Heart right ventricle (tissue), 16 donors: Measurements from ENCODE around the gene KRTAP4-11. TPM values are rescaled to one million over a fixed set of nuclear protein-coding genes. Genes with fewer than 3 reads are reported as not detected.
"Not testable (repeated sequence)": the region's sequence is repeated elsewhere in the genome, so short reads cannot be mapped to it uniquely, and the experiment has no call there.

Experiments used
- ATAC-seq, 8 donors: fragments of 200-7000 bp; cut with Tn5 transposase; one replicate each; pipeline ENCODE4 v1.9.1; 2020; ENCODE audit warnings: mild to moderate bottlenecking in 8 of 8, moderate library complexity in 8 of 8, moderate number of reproducible peaks in 1 of 8
- DNase-seq, 2 donors: peaks; one replicate each; pipeline ENCODE4 v3.0.0-alpha.2; 2020
- H3K27ac ChIP-seq, 10 donors: fragments of 200-600 bp; sonication (generic) in 2 of 10; one replicate each; pipeline versions ENCODE4 v1.5.0 to v1.8.0; 2020 to 2022; ENCODE audit warnings: mild to moderate bottlenecking in 3 of 10
- H3K27me3 ChIP-seq, 7 donors: fragments of 200-600 bp; one replicate each; pipeline ENCODE4 v1.8.0; 2021 to 2022; ENCODE audit warnings: mild to moderate bottlenecking in 2 of 7
- H3K36me3 ChIP-seq, 9 donors: fragments of 200-600 bp; sonication (generic) in 1 of 9; one replicate each; pipeline versions ENCODE4 v1.5.0 to v1.8.0; 2020 to 2022; ENCODE audit warnings: mild to moderate bottlenecking in 2 of 9
- H3K4me1 ChIP-seq, 9 donors: fragments of 200-600 bp; sonication (generic) in 1 of 9; one replicate each; pipeline versions ENCODE4 v1.5.0 to v1.8.0; 2020 to 2022; ENCODE audit warnings: mild to moderate bottlenecking in 4 of 9
- H3K4me3 ChIP-seq, 10 donors: fragments of 200-600 bp; sonication (generic) in 2 of 10; one replicate each; pipeline versions ENCODE4 v1.5.0 to v1.8.0; 2020 to 2022; ENCODE audit warnings: mild to moderate bottlenecking in 7 of 10, moderate library complexity in 2 of 10
- H3K9me3 ChIP-seq, 11 donors: fragments of 200-600 bp in 10 of 11; sonication (generic) in 2 of 11; one replicate each; pipeline versions ENCODE4 v1.5.0 to v1.8.0; 2013 to 2022; ENCODE audit warnings: mild to moderate bottlenecking in 2 of 11, control low read depth in 1 of 11, moderate library complexity in 1 of 11
- CTCF ChIP-seq, 9 donors: fragments of 200-600 bp; sonication (generic) in 2 of 9; IDR thresholded peaks; one replicate each; pipeline versions ENCODE4 v1.5.0 to v1.8.0; 2021 to 2022; ENCODE audit warnings: antibody characterized with exemption in 9 of 9, mild to moderate bottlenecking in 5 of 9, moderate library complexity in 1 of 9
- WGBS, 2 donors: extraction: QIAGEN DNeasy Blood & Tissue Kit; methylation state at CpG; one replicate each; pipeline ENCODE4 v1.1.7; 2013; ENCODE audit warnings: inconsistent platforms in 1 of 2; 5-methylcytosine and 5-hydroxymethylcytosine counted together
- intact Hi-C, 10 donors: fragments of 100-400 bp; cut with DNase I; formaldehyde crosslinking; loops; one replicate each; pipeline versions ENCODE4 v1.11.1 to v1.14.2; 2022
- polyA plus RNA-seq, 2 donors: library from polyadenylated mRNA; stranded (reverse); fragments of 200-250 nt; gene quantifications; one replicate each; pipeline ENCODE4 v1.2.3, GENCODE V29; 2013
- total RNA-seq, 10 donors: library from RNA; stranded (reverse); fragmentation: NEBNext Ultra II Directional in 3 of 10; extraction: Animal tissue kit (Norgen Biotek cat#: 25700) in 3 of 10; gene quantifications; one replicate each; pipeline versions ENCODE4 v1.2.1 to v1.2.4, GENCODE V29; 2021 to 2023
- donor health status: Arrhythmogenic right ventricular cardiomyopathy.
- donor health status: ischemic (EF 13 %, LVEDD 7.1; RV severe dilation, severe dysfunction).
- donor health status: healthy with polysubstance abuse.
- donor health status: DM: no; HTN: yes; CAD: no.
- donor health status: DM: no; HTN: no; CAD: no.
- donor health status: ischemic (EF 25% LVEDD 6.9; RV normal size, moderate dysfunction).
- donor health status: ischemic (EF 25% LVEDD 5.7; RV mildly dilated, moderate dysfunction).
- donor health status: healthy.
- donor health status: DM: yes; HTN: yes; CAD: no.
- donor health status: Ischemic cardiomyopathy.
- donor health status: ischemic (EF 35%, LVEDD 5.7; RV mildly dilated, moderate dysfunction).
- donor health status: nonischemic (EF 11% LVEDD 7.7; RV severe dilation, severe dysfunction).
- donor health status: DM: yes; HTN: yes; CAD: no.
- donor health status: PGD.
- donor health status: ischemic (EF 29% LVEDD 5.4; RV normal size, mild dysfunction).
- donor health status: nonischemic (EF 23%, LVEDD 6.1; RV moderate dilation, normal function).

Gene KRTAP4-11
- total and polyA plus RNA-seq, 12 donors: not detected

- DNase-seq (no peak), ATAC-seq (no peak)
- Histone ChIP-seq H3K9me3 (no peaks in the 10 kb centered on the region), H3K27ac (no peak overlapping the region), H3K36me3 (no peaks in the 10 kb centered on the region), H3K27me3 (peaks cover 0 to 31% (median 8%) of the 10 kb centered on the region in 7 donors), H3K4me1 (no peaks in the 10 kb centered on the region), H3K4me3 (no peak overlapping the region)
- WGBS, 2 donors: 83 to 89% methylated on average over 2 of the region's 2 CpGs
- TF ChIP-seq CTCF (IDR thresholded peaks at IDR 0.05): no peak
- intact Hi-C loops: loop anchor here in 1 of 10 donors (10.0 kb wide), 1 partner anchor 63 kb away; the partner anchor contains the start of genes KRTAP4-1 and KRTAP9-1
Measured at GRCh38 chr17:41121742-41122141, 3.6 kb upstream of the KRTAP4-11 start.

GRCh38 chr17:41119696-41120690 is 1.8 kb upstream of the KRTAP4-11 start:
- WGBS, 2 donors: 53 to 58% methylated on average over 11 of the region's 11 CpGs
- H3K27ac ChIP-seq, H3K36me3 ChIP-seq, H3K9me3 ChIP-seq, H3K4me3 ChIP-seq, DNase-seq, H3K4me1 ChIP-seq: not testable (repeated sequence)
- intact Hi-C loops: loop anchor here in 2 of 10 donors (5.0 to 10.0 kb wide), 2 partner anchors 53 to 65 kb away; partner anchors contain the start of genes KRTAP2-4 (in 1 of the 2), KRTAP4-1 (in 1 of the 2) and KRTAP9-1 (in 1 of the 2)
- peaks cover 0 to 32% (median 8%) of the 10 kb centered on the region in 7 donors for H3K27me3 ChIP-seq
- peak in 1 of 8 donors; percentile 29 for ATAC-seq

GRCh38 chr17:41118721-41119120 is 548 bp upstream of the KRTAP4-11 start:
- intact Hi-C loops: loop anchor here in 1 of 10 donors (5.0 kb wide), 1 partner anchor 51 kb away; the partner anchor contains the start of gene KRTAP2-4
- TF ChIP-seq CTCF (IDR thresholded peaks at IDR 0.05): no peak
- no peak overlapping the region for H3K4me3 ChIP-seq

GRCh38 chr17:41116297-41116696 is 1.9 kb downstream of the KRTAP4-11 start:
- DNase-seq: no peak
- intact Hi-C loops: loop anchor here in 1 of 10 donors (5.0 kb wide), 1 partner anchor 49 kb away; the partner anchor contains the start of gene KRTAP2-4
- TF ChIP-seq CTCF (IDR thresholded peaks at IDR 0.05): no peak
- ATAC-seq: no peak
- 60 to 68% methylated on average over 5 of the region's 5 CpGs for WGBS, 2 donors
- Histone ChIP-seq H3K36me3 (no peaks in the 10 kb centered on the region), H3K27me3 (peaks cover 0 to 23% (median 6%) of the 10 kb centered on the region in 7 donors), H3K9me3 (peaks cover 0 to 11% (median 0%) of the 10 kb centered on the region in 11 donors), H3K27ac (no peak overlapping the region), H3K4me1 (no peaks in the 10 kb centered on the region), H3K4me3 (no peak overlapping the region)

More at GRCh38 chr17:41118721-41119120, 548 bp upstream of the KRTAP4-11 start:
- H3K27ac ChIP-seq: no peak overlapping the region
- H3K27me3 ChIP-seq: peaks cover 0 to 32% (median 8%) of the 10 kb centered on the region in 7 donors
- ATAC-seq (no peak), DNase-seq (no peak)
- 84 to 87% methylated on average over 4 of the region's 4 CpGs for WGBS, 2 donors
- H3K4me1 ChIP-seq: no peaks in the 10 kb centered on the region
- H3K9me3 ChIP-seq: no peaks in the 10 kb centered on the region
- no peaks in the 10 kb centered on the region for H3K36me3 ChIP-seq
